ENCODE data around the gene PTMA.

The PTMA gene

GRCh38 chr2:231677632-231678104 lies 30.7 kb upstream of the PTMA start:
- DNase-seq, result peak; percentile 79

GRCh38 chr2:231679908-231680284 lies 28.4 kb upstream of the PTMA start:
- no peak for DNase-seq

GRCh38 chr2:231680285-231680991 lies 27.9 kb upstream of the PTMA start:
- no peak for DNase-seq

- DNase-seq, result no peak
Measured at GRCh38 chr2:231680992-231681852, 27.1 kb upstream of the PTMA start.

- DNase-seq, result no peak
Measured at GRCh38 chr2:231682603-231683291, 25.6 kb upstream of the PTMA start.

GRCh38 chr2:231683292-231684235 lies 24.8 kb upstream of the PTMA start:
- DNase-seq, result no peak

GRCh38 chr2:231684314-231685223 lies 23.8 kb upstream of the PTMA start:
- no peak for DNase-seq

- DNase-seq, result no peak
Measured at GRCh38 chr2:231685349-231686191, 22.8 kb upstream of the PTMA start.

GRCh38 chr2:231686192-231687100 lies 21.9 kb upstream of the PTMA start:
- no peak for DNase-seq

- DNase-seq, result peak; percentile 51
Measured at GRCh38 chr2:231687133-231687852, 21.0 kb upstream of the PTMA start.

GRCh38 chr2:231687961-231688360 lies 20.4 kb upstream of the PTMA start:
- no peak for DNase-seq

GRCh38 chr2:231688719-231689118 lies 19.6 kb upstream of the PTMA start:
- no peak for DNase-seq

- DNase-seq, result no peak
Measured at GRCh38 chr2:231689124-231689893, 19.0 kb upstream of the PTMA start.

- DNase-seq, result no peak
Measured at GRCh38 chr2:231691251-231691772, 17.0 kb upstream of the PTMA start.

- no peak for DNase-seq
Measured at GRCh38 chr2:231692847-231693246, 15.5 kb upstream of the PTMA start.

- DNase-seq, result no peak
Measured at GRCh38 chr2:231693956-231694355, 14.4 kb upstream of the PTMA start.

GRCh38 chr2:231696004-231696367 lies 12.3 kb upstream of the PTMA start:
- DNase-seq, result no peak

All from central memory CD4-positive, alpha-beta T cell (primary cell).